Measurements from ENCODE around the gene PNPLA6. TPM values are rescaled to one million over a fixed set of nuclear protein-coding genes. Genes with fewer than 3 reads are reported as not detected.
A peak's percentile ranks its signal among the peaks of the same experiment; 100 is the strongest.

Gene PNPLA6
- total RNA-seq, 4 donors from 2014 or later = 57.8 to 112 (median 78.5) TPM

GRCh38 chr19:7522072-7522922 is 13.2 kb upstream of the PNPLA6 start, which contains the start of gene MCOLN1:
Gene MCOLN1 (plus strand): TSS chr19:7522624. CDS start chr19:7522751, 127 bp downstream.
- TF ChIP-seq EP300 (IDR thresholded peaks at IDR 0.05) (no peak), POLR2A (IDR thresholded peaks at IDR 0.05) (peak in 1 of 2 donors; percentile 54), POLR2AphosphoS5 (IDR thresholded peaks at IDR 0.05) (peak; percentile 21 to 95 (median 91)), CTCF (IDR thresholded peaks at IDR 0.05) (no peak)
- WGBS = under 1% methylated on average over 14 of the region's 65 CpGs
- Histone ChIP-seq H3K36me3 (peaks cover 36% of the 10 kb centered on the region), H3K4me1 (peaks cover 32% of the 10 kb centered on the region), H3K27ac (peak within 1 kb of the TSS; percentile 85), H3K4me3 (peak within 1 kb of the TSS; percentile 83), H3K27me3 (no peaks in the 10 kb centered on the region), H3K9me3 (no peaks in the 10 kb centered on the region)
- DNase-seq (ENCODE audit: low spot score in 2 of 2) = peak; percentile 99 to 100

- DNase-seq (ENCODE audit: low spot score in 2 of 2) = no peak
- Histone ChIP-seq H3K4me3 (peak overlapping the region; percentile 83), H3K36me3 (peaks cover 44% of the 10 kb centered on the region), H3K9me3 (no peaks in the 10 kb centered on the region), H3K4me1 (peaks cover 27% of the 10 kb centered on the region), H3K27me3 (no peaks in the 10 kb centered on the region), H3K27ac (peak overlapping the region; percentile 85)
- WGBS = 3% methylated on average over 15 of the region's 23 CpGs
- TF ChIP-seq EP300 (IDR thresholded peaks at IDR 0.05) (no peak), POLR2A (IDR thresholded peaks at IDR 0.05) (no peak), POLR2AphosphoS5 (IDR thresholded peaks at IDR 0.05) (no peak), CTCF (IDR thresholded peaks at IDR 0.05) (no peak)
Observed at GRCh38 chr19:7522923-7523667, 12.4 kb upstream of the PNPLA6 start.

- WGBS = 98% methylated on average over 5 of the region's 5 CpGs
- Histone ChIP-seq H3K4me1 (peaks cover 27% of the 10 kb centered on the region), H3K27ac (no peak overlapping the region), H3K36me3 (peaks cover 57% of the 10 kb centered on the region), H3K27me3 (no peaks in the 10 kb centered on the region), H3K9me3 (no peaks in the 10 kb centered on the region), H3K4me3 (no peak overlapping the region)
- TF ChIP-seq POLR2AphosphoS5 (IDR thresholded peaks at IDR 0.05) (no peak), POLR2A (IDR thresholded peaks at IDR 0.05) (no peak), EP300 (IDR thresholded peaks at IDR 0.05) (no peak), CTCF (IDR thresholded peaks at IDR 0.05) (no peak)
- DNase-seq (ENCODE audit: low spot score in 2 of 2) = no peak
Observed at GRCh38 chr19:7524523-7524922, 11.0 kb upstream of the PNPLA6 start.

GRCh38 chr19:7524992-7525739 is 10.4 kb upstream of the PNPLA6 start:
- H3K27me3 ChIP-seq = no peaks in the 10 kb centered on the region
- peaks cover 57% of the 10 kb centered on the region for H3K36me3 ChIP-seq
- H3K27ac ChIP-seq = no peak overlapping the region
- WGBS = 94% methylated on average over 20 of the region's 20 CpGs
- DNase-seq (ENCODE audit: low spot score in 2 of 2) = no peak
- H3K4me3 ChIP-seq = no peak overlapping the region
- TF ChIP-seq POLR2AphosphoS5 (IDR thresholded peaks at IDR 0.05) (no peak), EP300 (IDR thresholded peaks at IDR 0.05) (no peak), CTCF (IDR thresholded peaks at IDR 0.05) (no peak), POLR2A (IDR thresholded peaks at IDR 0.05) (no peak)
- H3K9me3 ChIP-seq = no peaks in the 10 kb centered on the region
- H3K4me1 ChIP-seq = peaks cover 27% of the 10 kb centered on the region

Measured in suprapubic skin (tissue), 4 donors.